K562 (cell line): ENCODE data around the gene TMPRSS6. TPM values are rescaled to one million over a fixed set of nuclear protein-coding genes. Genes with fewer than 3 reads are reported as not detected.

Experiments used
- ATAC-seq: fragments of 200-7000 bp; cut with Tn5 transposase; 3 replicates; pipeline ENCODE4 v1.9.1; 2020; ENCODE audit warnings: moderate library complexity
- BruUV-seq: library from RNA; stranded (reverse); fragments of 400-500 nt; replicated peaks from 2 replicates; lab custom pipeline; 2021; lab: Mats Ljungman, UMichigan
- CTCF ChIA-PET: fragments of 300-600 bp; formaldehyde crosslinking; extraction: SDS; loops from one replicate; lab custom pipeline; 2021; ENCODE audit warnings: low intra/inter-chr PET ratio; lab: Yijun Ruan, JAX
- POLR2A ChIA-PET: fragments of 300-600, 350-650 bp; sonication (Branson Sonifier 250); formaldehyde crosslinking; extraction: SDS; loops from one replicate; lab custom pipeline; 2021; ENCODE audit warnings: antibody characterized with exemption, inconsistent platforms; lab: Yijun Ruan, JAX
- DNase-seq, 4 experiments: peaks; one replicate each; pipeline versions ENCODE4 v3.0.0 to v3.0.0-alpha.2; 2011 to 2018; ENCODE audit warnings: low spot score in 3 of 4, mixed read lengths in 3 of 4; ENCODE audit errors: extremely low read depth in 1 of 4
- FAIRE-seq: peaks from 2 replicates; lab custom pipeline; 2011; peaks lifted over from hg19 to GRCh38; lab: Jason Lieb, UNC
- H2AFZ ChIP-seq: 2 replicates; pipeline ENCODE4 v1.6.0; 2011; ENCODE audit warnings: low read depth, low read length, control low read depth, inconsistent platforms
- H3K27ac ChIP-seq: fragments of 200-600 bp; 3 replicates; pipeline ENCODE4 v1.8.0; 2011; ENCODE audit warnings: low read depth, mild to moderate bottlenecking, control low read depth, inconsistent platforms, low read length, moderate library complexity, mixed read lengths; ENCODE audit errors: extremely low read depth
- H3K27me3 ChIP-seq, 2 experiments: fragments of 300-600 bp in 1 of 2; 2 replicates in 1 of 2; 3 replicates in 1 of 2; pipeline versions ENCODE4 v1.6.0 to v1.8.0; 2011; ENCODE audit warnings: inconsistent platforms in 2 of 2, low read length in 2 of 2, mild to moderate bottlenecking in 1 of 2, mixed read lengths in 1 of 2, moderate library complexity in 1 of 2; ENCODE audit not compliant: control insufficient read depth in 2 of 2, insufficient read depth in 2 of 2
- H3K36me3 ChIP-seq: fragments of 300-600 bp; 3 replicates; pipeline ENCODE4 v1.8.0; 2011; ENCODE audit warnings: mild to moderate bottlenecking, low read length, inconsistent platforms; ENCODE audit not compliant: control insufficient read depth, insufficient read depth
- H3K4me1 ChIP-seq, 2 experiments: fragments of 200-600 bp in 1 of 2; replicated peaks in 1 of 2; 2 replicates in 1 of 2; 3 replicates in 1 of 2; pipeline versions ENCODE4 v1.5.1 to v1.8.0; 2011; ENCODE audit warnings: inconsistent platforms in 2 of 2, low read length in 2 of 2, mild to moderate bottlenecking in 1 of 2, mixed read lengths in 1 of 2, moderate library complexity in 1 of 2; ENCODE audit not compliant: control insufficient read depth in 2 of 2, insufficient read depth in 2 of 2
- H3K4me2 ChIP-seq: 2 replicates; pipeline ENCODE4 v1.6.1; 2011; ENCODE audit warnings: low read length, control low read depth, inconsistent platforms, mixed read lengths; ENCODE audit not compliant: insufficient read depth
- H3K4me3 ChIP-seq: fragments of 200-600 bp; sonication (generic), shearing (Covaris generic); 2 replicates; pipeline ENCODE4 v1.5.1; 2016; ENCODE audit warnings: control low read depth, inconsistent platforms
- H3K79me2 ChIP-seq: fragments of 200-600 bp; 3 replicates; pipeline ENCODE4 v1.8.0; 2011; ENCODE audit warnings: low read length, inconsistent platforms; ENCODE audit not compliant: control insufficient read depth, insufficient read depth
- H3K9ac ChIP-seq, 2 experiments: 2 replicates each; pipeline versions ENCODE4 v1.6.0 to v1.6.1; 2011; ENCODE audit warnings: low read depth in 2 of 2, low read length in 2 of 2, control low read depth in 1 of 2, inconsistent platforms in 1 of 2, mild to moderate bottlenecking in 1 of 2, mixed read lengths in 1 of 2; ENCODE audit not compliant: insufficient read depth in 1 of 2
- H3K9me1 ChIP-seq: one replicate; pipeline ENCODE4 v1.6.0; 2011; ENCODE audit warnings: inconsistent platforms, mild to moderate bottlenecking, low read length, moderate library complexity; ENCODE audit not compliant: control insufficient read depth, insufficient read depth
- H3K9me3 ChIP-seq: replicated peaks from 2 replicates; pipeline ENCODE4 v1.5.1; 2011; ENCODE audit warnings: low read depth, low read length, inconsistent platforms; ENCODE audit not compliant: control insufficient read depth, insufficient read depth
- H4K20me1 ChIP-seq: replicated peaks from 2 replicates; pipeline ENCODE4 v1.6.1; 2011; ENCODE audit warnings: low read length, inconsistent platforms, mixed read lengths; ENCODE audit not compliant: control insufficient read depth, insufficient read depth
- CBFA2T3 ChIP-seq: fragments of 450-650 bp; IDR thresholded peaks from 2 replicates; pipeline ENCODE4 v1.6.1; 2017
- CBFB ChIP-seq: sonication (generic); formaldehyde crosslinking; IDR thresholded peaks from 2 replicates; pipeline ENCODE4 v1.4.0; 2020; ENCODE audit warnings: mild to moderate bottlenecking, missing genetic modification reagents
- ELF1 ChIP-seq: fragments of 200-800 bp; sonication (Bioruptor generic); IDR thresholded peaks from 2 replicates; pipeline ENCODE4 v1.6.1; 2016; ENCODE audit warnings: missing genetic modification characterization, missing compliant biosample characterization
- MAX ChIP-seq: sonication (generic); formaldehyde crosslinking; IDR thresholded peaks from 2 replicates; pipeline ENCODE4 v1.9.0; 2022; ENCODE audit warnings: mild to moderate bottlenecking, missing genetic modification reagents
- NKRF ChIP-seq: fragments of 450-650 bp; IDR thresholded peaks from 2 replicates; pipeline ENCODE4 v1.6.1; 2016; ENCODE audit warnings: borderline replicate concordance
- POU5F1 ChIP-seq: fragments of 150-350 bp; IDR thresholded peaks from 2 replicates; pipeline ENCODE4 v1.6.1; 2014; ENCODE audit warnings: borderline replicate concordance, low read length, low read depth, mild to moderate bottlenecking; ENCODE audit not compliant: partially characterized antibody
- PURB ChIP-seq: sonication (generic); formaldehyde crosslinking; IDR thresholded peaks from 2 replicates; pipeline ENCODE4 v1.9.0; 2021; ENCODE audit warnings: low read depth, mild to moderate bottlenecking, missing genetic modification reagents
- RAD51 ChIP-seq: fragments of 450-650 bp; IDR thresholded peaks from 2 replicates; pipeline ENCODE4 v1.7.1; 2016; ENCODE audit warnings: low read depth, mild to moderate bottlenecking, borderline replicate concordance
- RNF2 ChIP-seq: sonication (generic); IDR thresholded peaks from 2 replicates; pipeline ENCODE4 v1.6.1; 2016
- STAT5A ChIP-seq: IDR thresholded peaks from 2 replicates; pipeline ENCODE4 v1.6.1; 2012; ENCODE audit warnings: low read length, inconsistent platforms, borderline replicate concordance
- WGBS: fragments of 100-300 bp; shearing (Covaris generic); methylation state at CpG from one replicate; pipeline ENCODE4 v1.1.6; 2016; ENCODE audit warnings: low coverage, mixed read lengths; ENCODE audit not compliant: insufficient coverage; ENCODE audit errors: missing lambda C conversion rate; 5-methylcytosine and 5-hydroxymethylcytosine counted together
- in situ Hi-C: fragments of 300-500 bp; cut with MboI; formaldehyde crosslinking; loops from 4 replicates; pipeline ENCODE4 v1.15.0; 2018; ENCODE audit warnings: inconsistent platforms, mixed read lengths
- intact Hi-C: fragments of 100-400 bp; cut with micrococcal nuclease; formaldehyde crosslinking; loops from 2 replicates; pipeline ENCODE4 v1.14.2; 2022
- polyA plus RNA-seq, 8 experiments: library from polyadenylated mRNA; depleted of rRNA in 4 of 8; stranded (reverse) in 5 of 8; unstranded in 3 of 8; fragments of >200 nt; fragmentation: Nextera tagmentation in 2 of 8; fragmentation: Illumina TruSeq in 1 of 8; extraction: Ambion mirVana in 2 of 8; extraction: Trizol in 1 of 8; gene quantifications; 2 replicates each; pipeline versions ENCODE4 v1.2.1 to v1.2.3, GENCODE V29; 2011 to 2014; ENCODE audit warnings: inconsistent platforms in 1 of 8, missing spikeins in 1 of 8
- total RNA-seq, 7 experiments: library from RNA; depleted of rRNA in 6 of 7; stranded (reverse); fragments of >200 nt in 6 of 7; fragmentation: Illumina TruSeq in 2 of 7; extraction: Trizol in 2 of 7; gene quantifications; 2 replicates each; pipeline versions ENCODE4 v1.2.1 to v1.2.3, GENCODE V29; 2011 to 2021; ENCODE audit warnings: low replicate concordance in 1 of 7

Gene TMPRSS6
- total and polyA plus RNA-seq, 9 of the 15 experiments (the other 6 are each of a cell fraction or from before 2014, with no cell fraction given), result 0.03 TPM; not detected in 8

- TF ChIP-seq NKRF (no peak), ELF1 (tag) (no peak), CBFB (CRISPR knock-in tag) (no peak)
Observed at GRCh38 chr22:37089434-37089833, 20.1 kb downstream of the TMPRSS6 start (continued).

GRCh38 chr22:37088750-37089408, 20.6 kb downstream of the TMPRSS6 start:
- in situ Hi-C loops (no loop called here), intact Hi-C loops (no loop called here)
- DNase-seq (no peak), FAIRE-seq (no peak), ATAC-seq (no peak)
- H3K9me1 ChIP-seq, result no peaks in the 10 kb centered on the region
- 3% methylated on average over 16 of the region's 17 CpGs for WGBS
- H3K4me2 ChIP-seq, result no peak overlapping the region
- TF ChIP-seq NKRF (no peak), POU5F1 (no peak), RAD51 (no peak), MAX (no peak), RNF2 (no peak), PURB (no peak), CBFA2T3 (no peak), STAT5A (no peak)
- H3K79me2 ChIP-seq, result no peaks in the 10 kb centered on the region
- ChIA-PET POLR2A (no interaction called here), CTCF (no interaction called here)
- no peaks in the 10 kb centered on the region; a peak in 1 of 5 replicates for H3K4me1 ChIP-seq
- H3K9ac ChIP-seq, result no peak overlapping the region
- no peak overlapping the region for H2AFZ ChIP-seq
- 0 out of 2 replicates have a peak, but pooled peaks cover 4% of the 10 kb centered on the region for H4K20me1 ChIP-seq
- H3K9me3 ChIP-seq, result no peaks in the 10 kb centered on the region
- H3K27me3 ChIP-seq, result peaks cover 0 to 18% of the 10 kb centered on the region in 2 experiments; a peak in 2 of 5 replicates
- BruUV-seq, result no TSS peak
- H3K27ac ChIP-seq, result no peak overlapping the region
- no peaks in the 10 kb centered on the region for H3K36me3 ChIP-seq
- no peak overlapping the region for H3K4me3 ChIP-seq
